ENCODE measurements around the gene TTC16.
"Not testable (repeated sequence)": the region's sequence is repeated elsewhere in the genome, so short reads cannot be mapped to it uniquely, and the experiment has no call there.

The TTC16 gene

DNA sequence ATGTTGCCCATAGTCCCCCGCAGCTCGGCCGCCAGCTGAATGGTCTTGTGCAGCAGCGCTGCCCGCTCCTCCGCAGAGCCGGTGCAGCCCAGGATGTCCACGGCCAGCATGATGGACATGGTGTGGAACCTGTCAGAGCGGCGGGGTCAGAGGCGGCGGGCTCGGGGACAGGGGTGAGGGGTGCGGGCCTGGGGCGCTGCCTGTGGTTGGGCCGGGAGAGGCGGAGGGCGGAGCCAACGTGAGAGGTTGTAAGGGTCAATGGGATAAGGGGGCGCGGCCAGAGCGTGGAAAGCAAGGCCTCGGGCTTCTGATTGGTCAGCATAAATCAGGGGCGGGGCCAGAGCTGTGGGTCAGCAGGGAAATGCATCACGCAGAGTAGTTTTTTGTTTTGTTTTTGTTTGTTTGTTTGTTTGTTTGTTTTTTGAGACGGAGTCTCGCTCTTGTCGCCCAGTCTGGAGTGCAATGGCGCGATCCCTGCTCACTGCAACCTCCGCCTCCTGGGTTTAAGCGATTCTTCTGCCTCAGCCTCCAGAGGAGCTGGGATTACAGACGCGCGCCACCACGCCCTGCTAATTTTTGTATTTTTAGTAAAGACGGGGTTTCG lies 26.1 kb downstream of the TTC16 start:
- no peak for DNase-seq (ENCODE audit: low read depth in 2 of 2)

DNA sequence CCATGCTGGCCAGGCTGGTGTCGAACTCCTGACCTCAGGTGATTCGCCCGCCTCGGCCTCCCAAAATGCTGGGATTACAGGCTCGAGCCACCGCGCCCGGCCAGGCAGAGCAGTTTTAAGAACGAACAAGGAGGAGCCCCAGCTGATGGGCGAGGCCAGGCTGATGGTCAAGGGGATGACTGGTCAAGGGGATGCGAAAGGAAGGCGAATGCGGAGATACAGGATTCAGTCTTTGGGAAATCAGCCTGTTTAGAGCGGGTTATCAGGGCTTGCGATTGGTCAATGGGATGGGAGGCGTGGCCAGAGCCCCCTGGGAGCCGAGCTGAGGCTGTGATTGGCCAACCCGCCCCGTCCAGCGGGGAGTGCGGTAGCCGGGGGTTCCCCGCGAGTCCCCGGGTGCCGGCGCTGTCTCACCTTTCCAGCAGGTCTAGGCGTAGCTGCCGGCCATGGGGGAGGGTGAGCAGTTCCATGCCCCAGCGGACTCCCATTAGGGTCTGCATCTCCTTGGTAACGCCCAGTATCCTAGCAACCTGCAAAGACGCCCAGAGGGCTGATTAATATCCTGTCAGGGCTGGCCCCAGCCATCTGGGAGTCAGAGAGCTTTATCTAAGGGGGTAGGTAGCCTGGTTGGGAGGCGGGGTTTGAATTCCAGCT lies 26.7 kb downstream of the TTC16 start:
- DNase-seq (ENCODE audit: low read depth in 2 of 2), result no peak

DNA sequence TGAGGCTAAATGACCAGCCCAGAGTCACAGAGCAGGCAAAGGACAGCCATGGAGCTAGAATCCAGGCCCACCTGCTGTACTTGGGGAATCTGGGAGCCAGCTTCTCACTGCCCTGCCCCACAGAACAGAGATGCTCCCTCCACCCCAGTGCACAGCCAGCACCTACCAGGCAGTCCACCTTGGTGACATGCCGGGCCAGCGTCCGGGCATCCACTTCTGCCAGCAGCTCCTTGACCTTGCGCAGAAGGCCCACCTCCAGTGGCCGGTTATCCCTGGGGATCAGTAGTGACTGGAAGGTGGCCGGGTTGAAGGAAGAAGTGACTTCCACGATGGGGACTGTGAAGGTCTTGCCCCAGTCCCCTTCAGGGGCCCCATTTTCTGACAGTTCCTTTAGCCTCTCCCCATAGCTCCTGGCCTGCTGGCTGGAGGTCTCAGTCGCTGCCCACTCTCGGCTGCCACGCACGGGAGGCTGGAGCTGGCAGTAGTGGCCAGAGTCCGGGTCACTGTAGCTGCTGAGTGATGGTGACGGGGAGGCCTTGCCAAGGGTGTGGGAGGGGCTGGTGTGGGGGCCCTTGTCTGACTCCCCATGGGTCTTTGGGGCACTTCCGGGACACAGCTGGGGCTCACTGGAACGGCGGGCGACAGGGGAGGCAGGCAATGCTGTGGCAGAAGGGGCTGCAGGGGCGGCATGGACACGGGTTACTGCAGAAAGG lies 28.7 kb downstream of the TTC16 start:
- DNase-seq (ENCODE audit: low read depth in 2 of 2), result no peak

DNA sequence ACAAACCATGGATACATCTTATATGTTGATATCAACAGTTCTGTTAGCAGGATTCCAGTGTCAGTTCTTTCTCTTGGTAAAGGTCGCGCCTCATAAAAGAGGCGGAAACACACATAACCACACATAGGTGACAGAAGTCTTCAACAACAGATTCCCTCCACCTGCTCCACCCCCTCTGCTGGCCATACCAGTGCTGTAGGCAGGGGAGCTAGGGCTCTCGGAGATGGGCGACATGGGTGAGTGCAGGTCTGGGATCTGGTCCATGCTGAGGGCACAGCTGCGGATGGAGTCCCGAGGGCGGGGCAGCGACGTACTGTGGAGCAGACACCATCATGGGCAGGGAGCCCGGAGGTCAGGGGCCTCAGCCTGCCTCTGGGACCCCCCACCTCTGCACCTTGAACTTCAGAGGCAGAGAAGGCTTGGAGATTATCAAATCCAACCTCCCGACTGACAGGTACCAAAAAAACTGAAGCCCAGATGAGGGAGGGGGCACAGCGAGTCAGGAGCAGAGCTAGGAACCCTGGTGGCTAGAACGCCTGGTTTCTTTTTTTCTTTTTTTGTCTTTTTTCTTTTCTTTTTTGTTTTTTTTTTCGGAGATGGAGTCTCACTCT lies 31.2 kb downstream of the TTC16 start:
- DNase-seq (ENCODE audit: low read depth in 2 of 2), result no peak

DNA sequence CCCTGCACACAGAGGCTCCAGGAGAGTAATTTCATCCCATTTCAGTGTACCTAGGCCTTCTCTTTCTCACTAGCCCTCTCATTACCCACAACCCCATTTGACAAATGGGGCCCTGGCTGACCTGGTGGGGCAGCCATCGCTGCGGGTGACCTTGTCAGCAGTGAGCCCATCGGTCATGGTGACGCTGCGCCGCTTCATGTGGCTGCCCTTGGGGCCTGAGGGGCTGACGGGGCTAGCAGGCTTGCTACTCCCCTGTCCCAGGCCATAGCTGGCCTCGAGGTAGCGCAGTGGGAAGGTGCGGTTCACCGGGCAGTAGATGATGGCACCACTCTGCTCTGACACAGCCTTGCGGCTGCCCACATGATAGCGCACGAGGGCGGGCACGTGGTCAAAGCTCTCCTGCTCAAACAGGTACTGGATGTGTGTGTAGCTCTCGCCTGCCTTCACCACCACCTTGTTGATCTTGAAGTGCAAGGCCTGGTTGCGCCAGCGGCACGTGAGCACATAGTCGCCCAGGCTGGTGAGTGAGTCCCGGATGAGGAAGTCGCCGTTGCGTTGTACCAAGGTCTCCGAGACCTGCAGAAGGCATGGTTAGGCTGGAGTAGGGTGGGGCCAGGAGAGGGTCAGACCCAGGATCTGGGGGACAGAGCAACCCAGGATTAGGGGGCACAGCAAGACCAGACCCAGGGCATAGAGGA lies 33.4 kb downstream of the TTC16 start:
- no peak for DNase-seq (ENCODE audit: low read depth in 2 of 2)

DNA sequence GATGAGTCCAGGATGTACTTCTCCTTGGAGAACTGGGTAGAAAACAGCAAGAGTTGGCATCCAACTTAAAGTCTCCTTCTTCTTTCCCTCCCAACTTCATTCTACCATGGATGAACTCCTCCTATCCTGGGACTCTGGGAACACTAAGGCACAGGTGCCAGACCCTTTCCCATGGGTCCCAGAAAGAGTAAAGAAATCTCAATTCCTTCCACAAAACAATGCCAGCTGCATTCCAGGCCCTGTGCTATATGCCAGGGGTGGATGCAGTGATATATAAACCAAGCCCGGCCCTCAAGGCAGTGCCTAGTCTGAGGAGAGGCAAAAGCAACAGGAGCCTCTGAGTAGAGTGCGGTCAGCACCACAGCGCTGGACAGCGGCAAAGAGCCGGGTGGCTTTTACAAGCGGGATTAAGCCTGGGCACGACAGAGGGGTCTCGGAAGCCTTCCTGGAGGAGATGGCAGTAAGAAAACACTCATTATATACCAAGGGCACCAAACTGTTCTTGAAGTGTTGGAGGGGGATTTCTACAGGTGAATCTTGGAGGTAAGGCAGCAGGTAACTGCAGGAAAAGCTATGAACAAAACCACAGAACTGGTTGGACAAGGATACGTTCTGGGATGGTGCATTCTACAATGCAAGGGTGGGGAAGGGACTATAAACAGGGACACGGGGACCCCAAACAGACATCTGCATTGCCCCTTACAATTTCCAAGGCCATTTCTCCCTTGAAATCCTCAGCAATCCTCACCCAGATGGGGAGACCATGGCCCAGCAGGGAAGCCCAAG lies 35.6 kb downstream of the TTC16 start:
- no peak for DNase-seq (ENCODE audit: low read depth in 2 of 2)

DNA sequence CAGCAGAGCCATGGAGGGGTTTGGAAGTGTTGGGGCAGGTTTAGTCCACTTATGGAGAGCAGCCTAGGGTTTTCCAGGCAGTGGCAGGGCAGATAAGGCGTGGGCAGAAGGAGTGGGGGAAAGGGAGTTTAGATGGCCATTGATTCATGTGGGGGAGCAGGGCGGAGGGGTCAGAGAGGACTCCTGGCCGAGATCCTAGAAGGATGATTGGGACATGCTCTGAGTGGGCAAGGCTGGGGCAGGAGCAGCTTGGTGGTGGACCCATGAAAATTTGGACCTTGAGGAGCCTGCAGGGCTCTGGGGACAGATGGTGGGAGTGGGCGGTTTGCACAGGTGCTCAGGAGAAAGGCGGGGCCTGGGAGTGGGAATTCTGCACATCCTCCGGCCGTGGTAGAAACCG lies 37.3 kb downstream of the TTC16 start:
- no peak for DNase-seq (ENCODE audit: low read depth in 2 of 2)

DNA sequence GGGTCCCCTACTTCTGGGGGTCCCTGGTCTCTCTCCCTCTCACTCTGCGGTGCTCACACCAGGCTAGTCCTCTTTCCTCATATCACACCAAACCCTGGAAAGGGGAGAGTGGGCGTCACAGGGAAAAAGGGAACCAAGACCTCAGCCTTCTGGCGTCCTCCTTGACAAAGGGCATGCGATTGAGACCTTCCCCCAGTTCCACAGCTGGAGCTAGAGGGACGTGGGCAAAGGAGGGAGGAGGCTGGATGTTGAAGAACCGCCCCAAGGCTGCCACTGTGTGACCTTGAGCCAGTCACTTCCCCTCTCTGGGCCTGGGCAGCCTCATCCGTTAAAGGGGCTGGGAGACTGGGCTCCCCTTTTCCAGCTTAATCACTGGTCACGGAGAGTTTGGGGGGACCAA lies 37.7 kb downstream of the TTC16 start:
- DNase-seq (ENCODE audit: low read depth in 2 of 2), result no peak

DNA sequence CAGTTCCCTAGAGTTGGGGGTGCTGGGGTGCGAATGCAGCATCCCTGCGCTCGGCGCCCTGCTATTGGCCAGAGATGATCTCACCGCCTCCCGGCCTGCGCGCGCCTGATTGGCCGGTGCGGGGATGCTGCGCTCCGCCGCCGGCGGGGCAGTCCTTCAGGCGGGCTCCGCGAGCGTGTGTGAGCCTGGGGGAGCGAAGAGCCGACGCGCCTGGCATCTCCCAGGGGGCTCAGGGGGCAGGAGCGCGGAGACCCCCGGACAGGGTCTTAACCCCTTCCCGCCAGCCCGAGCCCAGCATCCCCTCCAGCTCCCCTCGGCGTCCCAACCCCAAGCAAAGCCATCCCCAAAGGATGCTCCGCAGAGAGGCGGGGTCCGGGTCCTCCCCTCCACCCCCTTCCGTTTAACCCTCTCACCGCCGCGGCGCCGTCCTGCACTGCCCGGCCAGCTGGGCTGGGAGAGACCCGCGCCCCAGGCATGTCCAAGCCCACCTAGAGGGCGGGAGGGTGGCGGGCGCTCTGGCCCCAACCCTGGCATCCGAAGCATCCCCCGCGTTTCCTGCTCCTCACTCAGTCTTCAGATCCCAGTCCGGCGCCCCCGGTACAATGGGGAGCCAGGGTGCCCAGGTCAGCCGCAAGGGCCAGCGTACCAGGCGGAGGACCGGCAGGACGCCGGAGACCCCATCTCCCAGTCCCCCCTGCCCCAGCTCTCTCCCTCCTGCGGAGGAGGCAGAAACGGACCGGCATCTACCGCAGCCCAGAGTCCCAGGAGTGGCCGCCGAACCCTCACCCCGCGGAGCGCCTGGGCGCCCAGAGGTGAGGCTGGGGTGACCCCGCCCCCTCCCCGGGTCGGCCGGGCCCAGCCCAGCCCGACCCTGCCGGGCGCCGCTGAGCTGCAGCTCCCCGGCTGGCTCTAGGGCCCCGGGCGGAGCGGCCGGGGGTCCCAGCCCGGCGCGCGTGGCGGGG lies 38.5 kb downstream of the TTC16 start:
- no peak for DNase-seq (ENCODE audit: low read depth in 2 of 2)

DNA sequence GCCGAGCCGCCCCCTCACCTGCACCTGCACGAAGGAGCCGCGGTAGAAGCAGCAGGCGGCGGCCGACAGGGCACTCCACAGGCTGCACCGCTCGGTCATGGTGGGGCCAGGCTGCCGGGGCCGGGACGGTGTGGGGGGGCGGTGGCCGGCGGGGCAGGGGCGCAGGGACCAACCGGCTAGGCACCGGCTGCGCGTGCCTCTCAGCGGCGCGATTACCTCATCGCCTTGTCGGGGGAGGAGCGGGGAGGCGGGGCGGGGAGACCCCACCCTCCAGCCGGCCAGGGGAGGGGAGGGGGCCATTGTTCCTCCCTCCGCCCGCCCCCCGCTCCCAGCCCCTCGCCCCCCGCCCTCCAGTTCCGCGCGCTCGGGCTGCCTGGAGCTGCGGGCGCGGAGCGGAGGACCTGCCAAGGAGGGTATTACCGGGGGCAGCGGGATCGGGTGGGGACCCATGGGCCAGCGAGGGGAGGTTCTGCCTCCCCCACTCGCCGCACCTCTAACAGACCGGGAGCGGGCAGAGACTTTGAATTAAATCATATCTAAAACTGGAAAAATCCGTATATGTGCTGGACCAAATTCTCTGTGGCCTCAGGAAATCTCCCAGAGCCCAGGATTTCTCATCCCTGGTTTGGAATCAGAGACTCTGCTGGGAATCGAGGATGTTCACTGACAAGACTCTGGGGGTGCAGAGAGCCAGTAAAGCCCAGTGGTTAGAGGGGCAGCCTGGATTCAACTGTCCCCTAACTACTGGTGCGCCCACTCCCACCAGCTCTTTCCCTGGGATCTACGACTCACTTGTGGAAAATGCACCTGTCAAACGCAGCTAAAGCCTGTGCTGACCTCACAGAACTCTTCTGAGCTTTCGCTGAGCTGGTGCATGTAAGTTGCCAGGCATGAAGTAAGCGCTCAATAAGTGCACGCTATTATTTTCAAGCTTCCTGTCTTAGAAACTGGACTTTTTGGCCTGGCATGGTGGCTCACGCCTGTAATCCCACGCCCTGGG lies 39.5 kb downstream of the TTC16 start:
- DNase-seq (ENCODE audit: low read depth in 2 of 2), result no peak

DNA sequence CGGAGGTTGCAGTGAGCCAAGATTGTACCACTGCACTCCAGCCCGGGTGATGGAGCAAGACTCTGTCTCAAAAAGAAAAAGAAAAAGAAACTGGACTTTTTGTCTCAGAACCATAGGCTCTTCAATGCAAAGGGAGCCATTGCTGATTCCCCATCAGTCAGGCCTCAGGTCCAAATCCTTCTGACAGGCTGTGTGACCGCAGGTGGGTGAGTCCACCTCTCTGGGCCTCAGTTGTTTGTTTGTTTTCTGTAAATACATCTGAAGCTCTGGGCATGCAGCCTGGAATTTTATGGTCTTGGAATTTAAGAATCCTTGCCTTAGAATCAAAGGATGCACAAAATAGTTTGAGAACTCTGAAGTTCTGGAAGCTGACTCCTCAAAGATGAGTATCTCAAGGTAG lies 40.4 kb downstream of the TTC16 start:
- no peak for DNase-seq (ENCODE audit: low read depth in 2 of 2)

DNA sequence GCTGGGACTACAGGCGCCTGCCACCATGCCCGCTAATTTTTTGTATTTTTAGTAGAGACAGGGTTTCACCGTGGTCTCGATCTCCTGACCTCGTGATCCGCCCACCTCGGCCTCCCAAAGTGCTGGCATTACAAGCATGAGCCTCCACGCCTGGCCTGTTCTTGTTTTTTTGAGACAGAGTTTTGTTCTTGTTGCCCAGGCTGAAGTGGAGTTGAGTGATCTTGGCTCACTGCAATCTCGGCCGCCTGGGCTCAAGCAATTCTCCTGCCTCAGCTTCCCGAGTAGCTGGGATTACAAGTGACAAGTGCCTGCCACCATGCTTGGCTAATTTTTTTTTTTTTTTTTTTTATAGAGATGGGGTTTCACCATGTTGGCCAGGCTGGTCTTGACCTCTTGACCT lies 40.9 kb downstream of the TTC16 start:
- not testable (repeated sequence) for DNase-seq (ENCODE audit: low read depth in 2 of 2)

DNA sequence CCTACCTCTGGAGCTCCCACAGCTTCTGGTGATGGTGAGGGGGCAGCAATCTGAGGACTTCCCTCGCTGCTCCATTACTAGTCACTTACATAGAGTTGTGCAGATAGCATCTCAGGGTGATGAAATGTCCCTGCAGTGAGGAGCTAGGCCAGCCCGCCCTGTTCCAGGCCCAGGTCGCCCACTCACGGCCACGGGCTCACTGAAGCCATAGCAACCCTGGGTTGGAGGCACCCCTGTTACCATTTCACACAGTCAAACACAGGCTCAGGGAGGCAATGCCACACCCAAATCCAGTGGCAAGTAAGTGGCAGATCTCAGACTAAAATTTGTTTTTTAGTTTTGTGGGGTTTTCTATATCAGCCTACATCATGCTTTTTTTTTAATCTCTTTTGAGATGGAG lies 43.0 kb downstream of the TTC16 start:
- no peak for DNase-seq (ENCODE audit: low read depth in 2 of 2)

DNA sequence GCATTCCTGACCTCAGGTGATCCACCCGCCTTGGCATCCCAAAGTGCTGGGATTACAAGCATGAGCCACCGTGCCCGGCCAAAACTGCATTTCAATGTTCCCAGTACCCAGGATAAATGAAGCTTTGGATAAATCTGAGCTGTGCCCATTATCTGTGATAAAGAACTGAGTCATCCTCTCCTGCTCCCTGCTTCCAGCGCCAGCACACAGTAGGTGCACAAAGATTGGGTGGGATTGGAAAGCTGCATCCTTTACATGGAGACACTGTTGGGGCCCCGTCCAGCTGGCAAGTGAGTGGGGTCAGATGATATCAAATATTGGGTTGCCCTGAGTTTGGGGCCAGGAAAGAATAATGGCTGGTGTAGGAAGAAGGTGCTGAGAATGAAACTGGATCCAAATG lies 45.2 kb downstream of the TTC16 start:
- DNase-seq (ENCODE audit: low read depth in 2 of 2), result no peak

DNA sequence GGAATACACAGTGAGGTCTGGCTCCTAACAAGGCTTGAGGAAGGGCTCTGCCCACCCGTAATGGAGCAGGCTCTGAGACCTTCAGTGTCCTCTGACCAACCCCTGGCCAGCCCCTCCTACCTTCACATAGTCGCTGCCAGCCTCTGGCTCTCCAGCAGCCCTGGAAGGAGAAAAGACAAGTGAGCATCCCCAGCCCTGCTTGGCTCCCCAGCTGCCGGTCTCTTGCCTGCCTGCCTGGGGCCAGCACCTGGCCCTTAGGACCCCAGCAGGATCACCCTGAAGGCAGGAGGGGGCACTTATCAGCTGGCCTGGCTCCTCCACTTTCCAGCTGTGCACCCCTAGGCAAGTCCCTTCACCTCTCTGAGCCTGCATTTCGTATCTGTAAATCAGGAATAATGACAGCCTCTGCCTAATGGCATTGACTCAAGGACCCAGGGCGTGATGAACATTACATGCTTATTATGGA lies 45.6 kb downstream of the TTC16 start:
- DNase-seq (ENCODE audit: low read depth in 2 of 2), result no peak

DNA sequence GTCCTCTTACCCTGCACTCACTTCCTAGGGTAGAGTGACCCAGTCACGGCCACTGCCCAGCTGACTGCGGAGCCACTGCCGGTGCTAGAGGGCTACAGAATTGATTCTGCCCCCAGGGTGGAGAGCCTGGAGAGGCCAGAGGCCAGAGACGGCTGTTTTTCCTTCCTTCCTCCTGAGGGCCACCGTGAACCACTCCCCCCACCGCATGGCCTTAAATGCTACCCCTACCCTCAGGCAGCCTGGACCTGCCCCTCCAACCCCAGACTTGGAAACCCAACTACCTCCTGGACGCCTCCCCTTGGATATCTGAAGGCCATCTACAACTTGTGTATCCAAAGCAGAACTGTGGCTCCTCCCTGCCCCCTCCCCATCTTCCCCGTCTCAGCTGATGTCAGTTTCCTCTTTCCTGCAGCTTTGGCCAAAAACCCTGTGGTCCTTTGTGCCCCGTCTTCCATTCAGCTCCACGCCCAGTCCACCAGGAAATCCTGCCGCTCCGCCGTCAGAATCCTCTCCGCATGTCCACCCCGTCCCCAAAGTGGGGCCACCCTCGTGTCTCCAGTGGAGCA lies 46.3 kb downstream of the TTC16 start:
- no peak for DNase-seq (ENCODE audit: low read depth in 2 of 2)

DNA sequence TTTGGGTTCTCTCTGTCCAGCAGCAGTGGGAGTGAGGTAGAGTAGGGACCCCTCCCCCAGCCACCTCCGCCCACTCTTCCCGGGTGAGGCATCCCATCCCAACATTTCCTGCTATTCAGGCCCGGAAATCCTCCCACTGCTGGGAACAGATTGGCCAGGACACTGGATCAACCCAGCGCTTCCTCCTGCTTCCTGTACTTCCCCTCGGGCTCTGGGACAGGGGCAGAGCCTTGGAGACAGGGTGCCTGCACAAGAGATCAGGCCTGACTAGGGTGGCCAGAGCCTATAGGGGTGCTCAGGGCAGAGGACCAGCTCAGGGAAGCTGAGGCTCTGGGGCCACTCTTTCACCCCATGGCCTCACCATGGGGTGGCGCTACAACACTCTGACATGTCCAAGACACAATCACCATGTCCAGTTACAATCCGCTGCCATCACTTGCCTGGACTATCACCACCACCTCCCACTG lies 48.1 kb downstream of the TTC16 start:
- no peak for DNase-seq (ENCODE audit: low read depth in 2 of 2)

DNA sequence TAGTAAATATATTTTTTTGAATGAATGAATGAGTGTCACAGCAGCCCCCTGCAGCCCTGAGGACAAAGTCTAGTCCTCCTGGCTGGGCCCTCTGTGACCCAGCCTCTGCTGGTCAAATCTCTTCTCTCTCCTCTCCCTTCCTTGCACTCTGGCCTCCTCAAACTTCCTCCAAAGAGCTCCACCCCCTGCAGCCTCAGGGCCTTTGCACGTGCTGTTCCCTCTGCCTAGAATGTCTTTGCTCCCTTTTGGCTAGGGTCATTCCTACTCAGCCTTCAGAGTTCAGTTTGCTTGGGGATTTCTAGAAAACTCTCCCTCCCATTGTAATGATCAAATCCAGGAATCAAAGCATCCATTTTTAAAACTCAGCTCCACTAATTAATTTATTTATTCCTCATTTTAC lies 49.5 kb downstream of the TTC16 start:
- no peak for DNase-seq (ENCODE audit: low read depth in 2 of 2)
